A673 (cell line): ENCODE measurements around the gene KIF19.

ENCODE experiments used
- EZH2 ChIP-seq: fragments of 200-600 bp; sonication (generic); IDR thresholded peaks from 2 replicates; pipeline ENCODE4 v1.6.1; 2017; ENCODE audit warnings: borderline replicate concordance, low read depth, mild to moderate bottlenecking, mixed read lengths, antibody characterized with exemption, low read length; ENCODE audit not compliant: poor library complexity, severe bottlenecking
- TF ChIP-seq, protein P1 (sequence below): fragments of 300-800, 200-600 bp; sonication (generic); conservative IDR thresholded peaks from 2 replicates; pipeline ENCODE4 v1.5.1; 2017; ENCODE audit warnings: low read depth, mild to moderate bottlenecking, antibody characterized with exemption, low read length, moderate library complexity, mixed read lengths

DNA sequence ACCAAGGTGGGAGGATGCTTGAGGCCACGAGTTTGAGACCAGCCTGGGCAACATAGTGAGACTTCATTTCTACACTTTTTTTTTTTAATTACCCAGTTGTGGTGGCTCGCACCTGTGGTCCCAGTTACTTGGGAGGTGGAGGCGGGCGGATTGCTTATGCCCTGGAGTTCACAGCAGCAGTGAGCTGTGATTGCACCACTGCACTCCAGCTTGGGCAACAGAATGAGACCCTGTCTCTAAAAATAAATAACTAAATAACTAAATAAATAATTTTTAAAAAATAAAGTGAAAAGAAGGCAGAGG lies 42.7 kb upstream of the KIF19 start:
- TF ChIP-seq, protein P1, sequence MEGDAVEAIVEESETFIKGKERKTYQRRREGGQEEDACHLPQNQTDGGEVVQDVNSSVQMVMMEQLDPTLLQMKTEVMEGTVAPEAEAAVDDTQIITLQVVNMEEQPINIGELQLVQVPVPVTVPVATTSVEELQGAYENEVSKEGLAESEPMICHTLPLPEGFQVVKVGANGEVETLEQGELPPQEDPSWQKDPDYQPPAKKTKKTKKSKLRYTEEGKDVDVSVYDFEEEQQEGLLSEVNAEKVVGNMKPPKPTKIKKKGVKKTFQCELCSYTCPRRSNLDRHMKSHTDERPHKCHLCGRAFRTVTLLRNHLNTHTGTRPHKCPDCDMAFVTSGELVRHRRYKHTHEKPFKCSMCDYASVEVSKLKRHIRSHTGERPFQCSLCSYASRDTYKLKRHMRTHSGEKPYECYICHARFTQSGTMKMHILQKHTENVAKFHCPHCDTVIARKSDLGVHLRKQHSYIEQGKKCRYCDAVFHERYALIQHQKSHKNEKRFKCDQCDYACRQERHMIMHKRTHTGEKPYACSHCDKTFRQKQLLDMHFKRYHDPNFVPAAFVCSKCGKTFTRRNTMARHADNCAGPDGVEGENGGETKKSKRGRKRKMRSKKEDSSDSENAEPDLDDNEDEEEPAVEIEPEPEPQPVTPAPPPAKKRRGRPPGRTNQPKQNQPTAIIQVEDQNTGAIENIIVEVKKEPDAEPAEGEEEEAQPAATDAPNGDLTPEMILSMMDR: no peak
- TF ChIP-seq EZH2: no peak
